Uterus (tissue), 4 donors: ENCODE measurements around the gene CRIP2. TPM values are rescaled to one million over a fixed set of nuclear protein-coding genes. Genes with fewer than 3 reads are reported as not detected.

ENCODE experiments used
- DNase-seq, 2 donors: peaks; one replicate each; pipeline ENCODE4 v3.0.0-alpha.2; 2019 to 2020
- H3K27ac ChIP-seq, 2 donors: fragments of 200-600 bp; sonication (generic); 1 replicate in 1 of 2; 2 replicates in 1 of 2; pipeline ENCODE4 v1.5.1; 2016 to 2018
- H3K27me3 ChIP-seq, 2 donors: fragments of 200-600 bp; sonication (generic); one replicate each; pipeline ENCODE4 v1.5.1; 2018 to 2019; ENCODE audit warnings: control low read depth in 1 of 2
- H3K36me3 ChIP-seq, 2 donors: fragments of 200-600 bp; sonication (generic); one replicate each; pipeline ENCODE4 v1.5.1; 2019; ENCODE audit warnings: control low read depth in 1 of 2
- H3K4me1 ChIP-seq, 2 donors: fragments of 200-600 bp; sonication (generic); one replicate each; pipeline ENCODE4 v1.5.1; 2018 to 2019; ENCODE audit warnings: control low read depth in 1 of 2
- H3K4me3 ChIP-seq, 2 donors: fragments of 200-600 bp; sonication (generic); 1 replicate in 1 of 2; 2 replicates in 1 of 2; pipeline ENCODE4 v1.5.1; 2018 to 2019; ENCODE audit warnings: mild to moderate bottlenecking in 1 of 2
- H3K9me3 ChIP-seq, 2 donors: fragments of 200-600 bp; sonication (generic); one replicate each; pipeline ENCODE4 v1.5.1; 2019; ENCODE audit warnings: control low read depth in 1 of 2
- CTCF ChIP-seq, 4 experiments: fragments of 200-600 bp in 2 of 4; fragments of 450-650 bp in 2 of 4; sonication (generic) in 2 of 4; IDR thresholded peaks; one replicate each; pipeline ENCODE4 v1.5.1; 2016 to 2019; ENCODE audit warnings: antibody characterized with exemption in 4 of 4, mild to moderate bottlenecking in 2 of 4, moderate library complexity in 1 of 4
- POLR2A ChIP-seq, 2 donors: fragments of 450-650 bp; IDR thresholded peaks; one replicate each; pipeline ENCODE4 v1.6.1; 2016; ENCODE audit warnings: antibody characterized with exemption in 2 of 2, mild to moderate bottlenecking in 1 of 2, moderate library complexity in 1 of 2
- intact Hi-C: fragments of 100-400 bp; cut with DNase I; formaldehyde crosslinking; loops from one replicate; pipeline ENCODE4 v1.15.1; 2023; ENCODE audit warnings: low total_unique reads
- total RNA-seq, 4 donors: library from RNA; depleted of rRNA in 3 of 4; stranded (reverse); fragments of >200 nt in 3 of 4; gene quantifications; one replicate each; pipeline versions ENCODE4 v1.1.0 to v1.2.4, GENCODE V29; 2014 to 2023
- donor health status: DM: yes; HTN: yes; CAD: no.

CRIP2 gene
- total RNA-seq, 4 donors from 2014 or later = 76.1 to 377 (median 163) TPM

DNA sequence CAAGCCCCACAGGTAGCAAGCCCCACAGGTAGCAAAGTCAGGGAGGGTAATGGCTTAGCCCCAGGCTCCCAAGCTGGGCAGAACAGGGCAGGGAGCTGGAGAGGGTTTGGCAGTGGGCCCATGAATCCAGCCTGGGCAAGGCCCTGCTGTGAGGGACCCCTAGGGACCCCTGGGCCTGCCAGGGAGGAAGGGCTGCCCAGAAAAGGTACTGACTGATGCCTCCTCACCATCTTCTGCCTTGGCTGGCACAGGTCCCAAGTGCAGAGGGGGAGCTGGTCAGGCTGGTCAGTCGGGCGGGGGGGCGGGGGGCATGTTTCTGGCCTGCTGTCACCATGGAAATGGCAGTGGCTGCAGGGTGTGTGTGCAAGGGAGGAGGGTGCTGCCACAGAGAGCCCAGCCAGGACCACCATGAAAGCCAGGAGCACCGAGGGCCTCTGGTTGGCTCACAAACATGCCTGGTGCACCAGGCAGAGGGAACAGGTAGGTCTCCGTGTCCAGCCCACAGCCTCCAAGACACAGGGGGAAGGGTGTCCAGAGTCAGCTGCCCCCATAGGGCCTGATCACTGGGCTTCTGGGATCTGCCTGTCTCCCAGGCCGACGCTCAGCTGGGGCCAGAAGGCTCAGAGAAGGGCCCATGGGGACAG, 1.5 kb upstream of the CRIP2 start:
- no peaks in the 10 kb centered on the region for H3K9me3 ChIP-seq
- H3K27ac ChIP-seq = peak overlapping the region; percentile 72 to 79
- peak overlapping the region in 1 of 2 donors; percentile 57 for H3K4me3 ChIP-seq
- intact Hi-C loops = no loop called here
- DNase-seq = no peak
- peaks cover 0 to 45% of the 10 kb centered on the region in 2 donors for H3K4me1 ChIP-seq
- TF ChIP-seq CTCF (IDR thresholded peaks at IDR 0.05) (no peak), POLR2A (IDR thresholded peaks at IDR 0.05) (no peak)
- H3K36me3 ChIP-seq = no peaks in the 10 kb centered on the region
- no peaks in the 10 kb centered on the region for H3K27me3 ChIP-seq

DNA sequence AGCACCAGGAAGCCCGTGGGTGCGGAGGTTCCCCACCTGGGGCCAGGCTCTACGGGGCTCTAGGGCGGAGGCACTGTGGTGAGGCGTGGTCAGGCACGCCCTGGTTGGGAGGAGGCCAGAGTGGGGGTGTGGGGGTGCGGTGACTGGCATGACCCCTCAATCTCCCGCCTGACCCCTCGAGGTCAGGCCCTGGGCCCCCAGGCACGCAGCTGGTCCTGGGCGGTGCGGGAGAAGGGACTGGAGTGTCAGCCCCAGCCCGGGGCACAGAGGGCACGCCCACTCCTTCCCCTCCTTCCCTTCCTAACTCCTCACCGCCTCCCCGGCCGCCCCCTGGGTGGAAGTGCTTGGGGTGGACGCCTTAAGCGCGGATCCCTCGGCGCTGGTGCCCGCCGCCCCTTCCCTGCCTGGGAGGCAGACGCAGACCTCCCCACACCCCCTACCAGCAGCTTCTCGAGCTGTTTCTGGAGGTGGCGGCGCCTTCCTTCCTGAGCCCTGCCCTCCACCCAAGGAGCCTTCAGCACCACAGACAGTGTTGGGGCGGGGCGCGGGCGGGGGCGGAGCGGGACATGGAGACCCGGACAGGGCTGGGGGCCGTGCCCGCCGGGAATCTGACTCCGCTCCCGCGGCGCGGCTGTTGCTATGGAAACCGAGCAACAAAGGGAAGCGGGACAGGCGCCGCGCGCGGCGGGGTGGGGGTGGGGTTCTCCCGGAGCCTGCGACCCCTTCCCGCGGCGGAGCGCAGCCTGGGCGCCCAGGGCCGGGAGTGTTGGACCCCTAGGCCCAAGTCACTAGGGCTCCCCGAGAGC, 741 bp upstream of the CRIP2 start:
- peak overlapping the region; percentile 54 to 57 for H3K4me3 ChIP-seq
- intact Hi-C loops = no loop called here
- H3K9me3 ChIP-seq = no peaks in the 10 kb centered on the region
- no peaks in the 10 kb centered on the region for H3K27me3 ChIP-seq
- H3K36me3 ChIP-seq = no peaks in the 10 kb centered on the region
- H3K4me1 ChIP-seq = peaks cover 0 to 44% of the 10 kb centered on the region in 2 donors
- peak; percentile 87 to 89 for DNase-seq
- TF ChIP-seq CTCF (IDR thresholded peaks at IDR 0.05) (no peak), POLR2A (IDR thresholded peaks at IDR 0.05) (no peak)
- peak overlapping the region; percentile 72 to 79 for H3K27ac ChIP-seq

DNA sequence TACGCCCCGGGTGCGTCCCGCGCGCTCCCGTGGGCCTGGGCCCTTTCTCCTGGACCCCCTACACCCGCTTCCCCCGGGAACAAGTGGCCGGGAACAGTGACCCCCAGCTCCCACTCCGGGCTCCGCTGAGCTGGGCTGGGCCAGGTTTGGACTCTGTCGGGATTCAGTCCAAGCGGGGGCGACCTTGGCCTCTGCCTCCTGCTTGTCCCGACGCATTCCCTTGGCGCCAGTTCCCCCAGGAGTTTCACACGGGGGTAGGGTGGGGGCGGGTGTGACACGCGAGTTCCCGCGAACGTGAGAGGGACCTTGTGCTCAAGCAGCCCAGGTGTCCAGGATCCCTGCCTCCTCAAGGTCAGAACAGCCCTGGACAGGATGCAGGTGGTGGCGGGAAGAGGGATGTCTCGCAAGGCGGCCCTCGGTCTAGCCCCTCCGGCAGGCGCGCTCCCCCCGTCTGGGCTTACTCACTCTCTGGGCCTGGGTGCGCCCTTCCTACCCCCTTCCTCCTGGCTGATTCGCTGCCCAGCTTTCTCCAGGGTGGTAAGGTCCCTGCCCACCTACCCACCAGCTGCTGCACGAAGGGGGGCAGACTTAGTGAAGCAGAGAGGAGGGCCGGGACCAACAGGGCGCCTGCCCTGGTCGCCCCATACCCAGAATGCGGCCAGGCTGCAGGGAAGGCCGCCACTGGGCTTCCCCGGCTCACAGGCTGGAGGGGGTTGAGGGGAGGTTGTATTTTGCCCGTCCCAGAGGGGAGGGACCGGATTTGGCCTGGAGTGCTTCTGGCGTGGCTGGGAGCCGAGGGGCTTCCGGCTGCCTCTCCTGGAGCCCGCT, 862 bp downstream of the CRIP2 start:
- H3K36me3 ChIP-seq = no peaks in the 10 kb centered on the region
- intact Hi-C loops = no loop called here
- peak; percentile 54 to 57 for DNase-seq
- H3K27me3 ChIP-seq = no peaks in the 10 kb centered on the region
- H3K27ac ChIP-seq = peak overlapping the region; percentile 76 to 79
- H3K4me1 ChIP-seq = peaks cover 0 to 43% of the 10 kb centered on the region in 2 donors
- H3K9me3 ChIP-seq = no peaks in the 10 kb centered on the region
- H3K4me3 ChIP-seq = peak overlapping the region; percentile 49 to 57
- no peak for TF ChIP-seq CTCF (IDR thresholded peaks at IDR 0.05)
- no peak for TF ChIP-seq POLR2A (IDR thresholded peaks at IDR 0.05)

GRCh38 chr14:105476097-105476830, 1.6 kb downstream of the CRIP2 start:
- no peaks in the 10 kb centered on the region for H3K36me3 ChIP-seq
- intact Hi-C loops = no loop called here

More at GRCh38 chr14:105476097-105476830, 1.6 kb downstream of the CRIP2 start:
- Histone ChIP-seq H3K4me3 (peak overlapping the region; percentile 49 to 57), H3K9me3 (no peaks in the 10 kb centered on the region), H3K4me1 (peaks cover 0 to 47% of the 10 kb centered on the region in 2 donors), H3K27me3 (no peaks in the 10 kb centered on the region), H3K27ac (peak overlapping the region; percentile 76 to 79)
- peak in 1 of 2 donors; percentile 52 for DNase-seq
- TF ChIP-seq POLR2A (IDR thresholded peaks at IDR 0.05) (no peak), CTCF (IDR thresholded peaks at IDR 0.05) (peak in 1 of 4 experiments; percentile 3)
